GM23338 (cell line): ENCODE measurements around the gene NOD1. TPM values are rescaled to one million over a fixed set of nuclear protein-coding genes. Genes with fewer than 3 reads are reported as not detected.

Source experiments
- ATAC-seq: fragments of 200-7000 bp; cut with Tn5 transposase; 3 replicates; pipeline ENCODE4 v1.9.1; 2020
- DNase-seq: peaks from one replicate; pipeline ENCODE4 v3.0.0-alpha.2; 2015; ENCODE audit warnings: low spot score
- H2AFZ ChIP-seq: fragments of 200-600 bp; sonication (generic); 2 replicates; pipeline ENCODE4 v1.8.0; 2016; ENCODE audit warnings: antibody characterized with exemption, mild to moderate bottlenecking, moderate library complexity
- H3F3A ChIP-seq: fragments of 200-600 bp; sonication (generic); replicated peaks from 2 replicates; pipeline ENCODE4 v1.8.0; 2017; ENCODE audit warnings: antibody characterized with exemption, mixed run types, low read depth
- H3K27ac ChIP-seq: fragments of 200-600 bp; sonication (generic); 2 replicates; pipeline ENCODE4 v1.6.1; 2016; ENCODE audit warnings: low read depth
- H3K27me3 ChIP-seq: fragments of 200-600 bp; sonication (generic); 2 replicates; pipeline ENCODE4 v1.8.0; 2016; ENCODE audit warnings: mild to moderate bottlenecking, mixed run types, moderate library complexity; ENCODE audit not compliant: insufficient read depth
- H3K36me3 ChIP-seq: fragments of 200-600 bp; sonication (generic); 2 replicates; pipeline ENCODE4 v1.8.0; 2016; ENCODE audit warnings: mild to moderate bottlenecking; ENCODE audit not compliant: insufficient read depth
- H3K4me1 ChIP-seq: fragments of 200-600 bp; sonication (generic); 2 replicates; pipeline ENCODE4 v1.8.0; 2016; ENCODE audit warnings: mild to moderate bottlenecking, moderate library complexity; ENCODE audit not compliant: insufficient read depth
- H3K4me2 ChIP-seq: fragments of 200-600 bp; sonication (generic); 2 replicates; pipeline ENCODE4 v1.7.1; 2017; ENCODE audit warnings: mixed run types
- H3K4me3 ChIP-seq: fragments of 200-600 bp; sonication (generic); 2 replicates; pipeline ENCODE4 v1.6.1; 2016; ENCODE audit warnings: mixed run types
- H3K79me2 ChIP-seq: fragments of 200-600 bp; sonication (generic); replicated peaks from 2 replicates; pipeline ENCODE4 v1.8.0; 2017; ENCODE audit warnings: mild to moderate bottlenecking; ENCODE audit not compliant: insufficient read depth
- H3K9me2 ChIP-seq: fragments of 200-600 bp; sonication (generic); 2 replicates; pipeline ENCODE4 v1.8.0; 2017; ENCODE audit not compliant: insufficient read depth
- H4K20me1 ChIP-seq: fragments of 200-600 bp; sonication (generic); replicated peaks from 2 replicates; pipeline ENCODE4 v1.8.0; 2017; ENCODE audit warnings: mild to moderate bottlenecking; ENCODE audit not compliant: insufficient read depth
- H3K27ac Mint-ChIP-seq: 2 replicates; pipeline ENCODE4 v1.8.0; 2020; ENCODE audit warnings: inconsistent platforms, mild to moderate bottlenecking, moderate library complexity, mixed read lengths
- H3K27me3 Mint-ChIP-seq: 3 replicates; pipeline ENCODE4 v1.8.0; 2022; ENCODE audit warnings: low read depth, mild to moderate bottlenecking, moderate library complexity, mixed read lengths, inconsistent platforms; ENCODE audit not compliant: insufficient read depth, poor library complexity
- H3K36me3 Mint-ChIP-seq: 3 replicates; pipeline ENCODE4 v1.8.0; 2021; ENCODE audit warnings: low read depth, mild to moderate bottlenecking, inconsistent platforms, moderate library complexity, mixed read lengths
- H3K4me1 Mint-ChIP-seq: 3 replicates; pipeline ENCODE4 v1.8.0; 2020; ENCODE audit warnings: mild to moderate bottlenecking, inconsistent platforms, mixed read lengths
- H3K4me3 Mint-ChIP-seq: 3 replicates; pipeline ENCODE4 v1.8.0; 2021; ENCODE audit warnings: moderate library complexity, mild to moderate bottlenecking, inconsistent platforms, mixed read lengths
- H3K9me3 Mint-ChIP-seq: 3 replicates; pipeline ENCODE4 v1.8.0; 2020; ENCODE audit warnings: moderate library complexity, mild to moderate bottlenecking, inconsistent platforms, mixed read lengths
- CREB1 ChIP-seq: fragments of 250-450 bp; sonication (Bioruptor Pico); IDR thresholded peaks from 2 replicates; pipeline ENCODE4 v1.5.0; 2020; ENCODE audit warnings: low read depth, mild to moderate bottlenecking, moderate library complexity
- CTCF ChIP-seq, 2 experiments: fragments of 200-600 bp in 1 of 2; sonication (generic) in 1 of 2; conservative IDR thresholded peaks; 2 replicates each; pipeline versions ENCODE4 v1.5.1 to v1.6.1; 2016 to 2017; ENCODE audit warnings: antibody characterized with exemption in 2 of 2, low read depth in 2 of 2, mild to moderate bottlenecking in 2 of 2, moderate library complexity in 1 of 2
- ETS1 ChIP-seq: IDR thresholded peaks from 2 replicates; pipeline ENCODE4 v1.6.1; 2016; ENCODE audit warnings: antibody characterized with exemption
- EZH2 ChIP-seq: fragments of 200-600 bp; sonication (generic); IDR thresholded peaks from one replicate; pipeline ENCODE4 v1.8.0; 2017; ENCODE audit warnings: antibody characterized with exemption, mild to moderate bottlenecking, low read depth; ENCODE audit not compliant: unreplicated experiment
- EZH2phosphoT487 ChIP-seq: fragments of 200-600 bp; sonication (generic); IDR thresholded peaks from one replicate; pipeline ENCODE4 v1.8.1; 2018; ENCODE audit warnings: antibody characterized with exemption; ENCODE audit not compliant: unreplicated experiment
- POLR2AphosphoS5 ChIP-seq: IDR thresholded peaks from 2 replicates; pipeline ENCODE4 v1.6.1; 2016; ENCODE audit warnings: antibody characterized with exemption, low read depth
- REST ChIP-seq: IDR thresholded peaks from one replicate; pipeline ENCODE4 v1.6.1; 2018; ENCODE audit warnings: antibody characterized with exemption; ENCODE audit not compliant: unreplicated experiment
- polyA plus RNA-seq: library from polyadenylated mRNA; unstranded; fragments of >200 nt; fragmentation: Nextera tagmentation; extraction: Ambion mirVana; gene quantifications from 2 replicates; pipeline ENCODE4 v1.2.1, GENCODE V29; 2016
- total RNA-seq: library from RNA; depleted of rRNA; stranded (reverse); fragments of >200 nt; shearing (Covaris generic); gene quantifications from 2 replicates; pipeline ENCODE4 v1.2.3, GENCODE V29; 2014

Gene NOD1
- total and polyA plus RNA-seq, 2 experiments from 2014 or later = 2.1 to 7.3 TPM

GRCh38 chr7:30422922-30423321, 55.7 kb downstream of the NOD1 start:
- Histone ChIP-seq H3K36me3 (no peaks in the 10 kb centered on the region), H3K4me2 (no peak overlapping the region), H4K20me1 (no peaks in the 10 kb centered on the region), H3K79me2 (no peaks in the 10 kb centered on the region), H3K9me2 (no peaks in the 10 kb centered on the region; the same call in 1 of the 2 replicates), H3K4me1 (peaks cover 6% of the 10 kb centered on the region), H2AFZ (no peak overlapping the region), H3F3A (no peaks in the 10 kb centered on the region), H3K4me3 (no peak overlapping the region), H3K27ac (no peak overlapping the region), H3K27me3 (no peaks in the 10 kb centered on the region)
- H3K4me1 Mint-ChIP-seq = peaks cover 4% of the 10 kb centered on the region
- H3K4me3 Mint-ChIP-seq = no peak overlapping the region
- peaks cover 15% of the 10 kb centered on the region; the same call in 2 of the 3 replicates for H3K9me3 Mint-ChIP-seq
- DNase-seq (no peak), ATAC-seq (no peak)
- H3K27me3 Mint-ChIP-seq = no peaks in the 10 kb centered on the region
- no peak for TF ChIP-seq POLR2AphosphoS5
- 0 out of 4 replicates have a peak, but pooled peaks of 1 of the 2 experiments have one; percentile 6 for TF ChIP-seq CTCF (conservative IDR thresholded peaks at IDR 0.05; ENCODE audit: low read depth in 2 of 2)
- peaks cover 18% of the 10 kb centered on the region for H3K36me3 Mint-ChIP-seq
- no peak overlapping the region for H3K27ac Mint-ChIP-seq

- no peaks in the 10 kb centered on the region for H3K27me3 ChIP-seq
- H3K27me3 Mint-ChIP-seq = no peaks in the 10 kb centered on the region
- H3K27ac ChIP-seq = no peak overlapping the region
- no peak overlapping the region for H2AFZ ChIP-seq
- no peak overlapping the region for H3K4me2 ChIP-seq
- H3K27ac Mint-ChIP-seq = no peak overlapping the region
- no peaks in the 10 kb centered on the region; the same call in 1 of the 2 replicates for H3K9me2 ChIP-seq
- H3K4me1 Mint-ChIP-seq = peaks cover 4% of the 10 kb centered on the region
- no peak for ATAC-seq
- peaks cover 6% of the 10 kb centered on the region for H3K4me1 ChIP-seq
- H3K36me3 ChIP-seq = no peaks in the 10 kb centered on the region
- no peak for DNase-seq
- H3K9me3 Mint-ChIP-seq = peaks cover 21% of the 10 kb centered on the region; the same call in 2 of the 3 replicates
- no peak overlapping the region for H3K4me3 Mint-ChIP-seq
- peaks cover 16% of the 10 kb centered on the region for H3K36me3 Mint-ChIP-seq
- no peak overlapping the region for H3K4me3 ChIP-seq
- H4K20me1 ChIP-seq = no peaks in the 10 kb centered on the region
- H3F3A ChIP-seq = no peaks in the 10 kb centered on the region
- H3K79me2 ChIP-seq = no peaks in the 10 kb centered on the region
- TF ChIP-seq EZH2phosphoT487 (no peak), REST (no peak), ETS1 (no peak), CREB1 (CRISPR knock-in tag) (no peak), EZH2 (no peak), CTCF (conservative IDR thresholded peaks at IDR 0.05; ENCODE audit: low read depth in 2 of 2) (no peak)
Observed at GRCh38 chr7:30421647-30422196, 56.9 kb downstream of the NOD1 start.
